DLD1 (cell line): ENCODE data around the gene FRA10AC1.

Experiments used
- in situ Hi-C: cut with HindIII; loops from 2 replicates; pipeline ENCODE4 v1.10.0; 2017; ENCODE audit warnings: low sequenced_read_pairs

The FRA10AC1 gene

DNA sequence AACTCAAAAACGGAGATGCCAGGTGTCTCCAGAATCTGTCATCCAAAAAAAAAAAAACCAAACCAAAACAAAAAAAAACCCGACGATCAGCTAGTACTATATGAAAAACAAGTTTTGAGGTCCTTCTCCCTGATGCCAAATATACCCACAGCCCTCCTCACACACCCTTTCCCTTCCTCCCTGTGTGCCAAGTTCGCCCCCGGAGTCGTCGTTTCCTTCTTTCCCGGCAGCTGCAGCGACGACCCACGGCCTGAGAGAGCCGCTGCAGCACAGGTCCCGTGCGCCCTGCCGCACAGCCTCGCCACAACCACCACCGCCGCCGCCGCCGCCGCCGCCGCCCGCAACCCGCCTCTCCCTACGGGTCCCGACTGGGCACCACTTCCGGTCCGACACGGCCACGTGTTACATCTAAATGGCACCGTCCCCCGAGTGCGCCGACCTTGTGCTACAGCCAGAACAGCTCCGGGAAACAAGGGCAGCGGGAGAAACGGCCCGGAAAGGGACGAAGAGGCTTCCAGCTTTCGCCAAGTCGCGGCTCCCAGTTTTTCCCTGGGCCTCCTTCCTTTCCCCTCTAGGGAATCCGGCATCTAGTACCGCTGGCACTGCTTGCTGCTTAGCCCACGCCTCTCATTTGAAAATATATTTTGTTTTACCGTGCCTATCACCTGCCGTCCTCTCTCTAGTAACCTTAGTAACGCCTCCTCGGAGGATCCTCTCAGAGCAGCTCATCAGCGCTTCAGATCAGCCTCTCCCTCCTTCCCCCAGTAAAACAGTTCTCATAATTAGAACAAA lies at the start of gene FRA10AC1:
FRA10AC1 (minus strand) TSS at position 383 of the 792 bp plus-strand sequence. CDS start 2,486 bp downstream, outside the sequence.
- in situ Hi-C loops, result no loop called here

DNA sequence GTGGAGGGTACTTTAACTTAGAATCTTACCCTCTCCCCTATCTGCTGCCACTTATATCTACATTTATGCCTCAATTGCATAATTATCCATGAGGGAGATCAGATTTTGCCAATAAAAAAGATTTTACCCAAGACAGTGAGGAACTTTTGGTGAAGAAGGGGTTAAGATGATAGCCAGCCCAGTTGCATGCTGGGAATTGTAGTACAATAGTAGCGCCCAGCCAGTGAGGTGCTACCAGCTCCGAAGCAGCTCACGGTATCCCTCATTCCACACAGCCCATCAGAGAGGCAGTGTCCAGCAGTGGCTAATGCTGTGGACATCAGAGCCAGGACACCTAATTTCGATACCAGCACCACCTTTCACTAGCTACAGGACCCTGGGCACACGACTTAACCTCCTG lies 49.4 kb upstream of the FRA10AC1 start:
- in situ Hi-C loops, result no loop called here

DNA sequence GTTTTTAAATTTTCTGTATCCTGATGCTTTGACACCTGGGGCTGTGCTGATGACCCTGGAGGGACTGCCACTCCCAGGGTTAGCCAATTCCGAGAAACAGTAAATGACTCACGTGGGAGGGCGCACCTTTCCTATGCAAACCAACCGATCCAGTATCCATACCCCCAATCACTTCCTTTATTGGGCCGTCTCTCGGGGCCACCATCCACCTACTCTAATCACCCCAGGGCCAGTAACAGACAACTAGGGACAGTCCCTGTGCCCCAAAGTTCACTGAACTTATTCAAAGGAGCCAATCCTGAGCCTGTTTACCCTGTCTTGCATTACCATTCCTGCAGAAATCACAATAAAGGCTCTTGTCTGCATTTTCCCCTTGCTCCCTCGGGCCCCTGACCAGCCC lies 48.7 kb upstream of the FRA10AC1 start:
- in situ Hi-C loops, result no loop called here

DNA sequence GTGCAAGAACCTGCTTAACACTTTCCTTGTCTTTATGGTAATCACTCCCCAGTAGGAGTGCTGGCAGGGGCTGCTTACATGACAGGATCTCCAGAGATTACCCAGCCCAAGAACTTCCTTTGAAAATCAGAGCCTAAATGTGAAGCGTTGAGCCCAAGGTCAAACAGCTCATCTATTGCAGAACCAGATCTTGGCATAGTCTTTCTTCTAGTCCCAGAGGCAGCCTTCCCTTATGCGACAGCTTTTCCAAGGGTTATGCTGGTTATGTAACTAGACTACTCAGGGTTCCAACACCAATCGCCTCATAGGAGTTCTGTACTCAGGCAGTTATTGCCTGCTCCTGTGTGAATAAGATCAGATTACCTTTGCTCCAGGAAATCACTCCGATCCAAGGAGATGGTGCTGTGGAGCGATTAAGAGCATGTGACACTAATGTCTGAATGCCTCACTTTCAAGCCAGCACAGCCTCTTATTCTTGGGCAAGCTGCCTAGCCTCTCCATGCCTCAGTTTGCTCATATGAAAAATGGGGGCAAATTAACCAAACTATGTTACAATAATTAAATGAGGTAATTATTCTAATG lies 46.9 kb upstream of the FRA10AC1 start:
- in situ Hi-C loops, result no loop called here

DNA sequence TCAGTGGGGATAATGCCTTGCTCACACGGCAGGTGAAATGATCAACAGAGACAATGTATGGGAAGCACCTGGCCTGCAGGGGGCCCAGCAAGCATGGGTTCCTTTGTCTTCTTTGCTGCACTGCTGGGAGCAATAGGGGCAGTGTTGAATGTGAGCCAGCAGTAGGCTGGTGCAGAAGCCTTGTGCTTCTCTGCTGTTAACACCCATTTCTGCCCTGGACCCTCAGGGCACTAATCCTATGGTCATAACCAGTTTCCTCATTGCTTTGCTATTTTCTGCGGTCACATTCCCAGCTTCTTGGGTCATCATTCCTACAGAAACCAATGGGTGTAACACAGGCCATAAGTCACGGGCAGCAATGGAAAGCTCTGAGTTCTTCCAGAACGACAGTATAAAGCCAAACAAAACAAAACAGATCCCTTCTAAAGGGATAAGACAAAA lies 44.5 kb upstream of the FRA10AC1 start:
- in situ Hi-C loops, result no loop called here

- in situ Hi-C loops, result no loop called here
Measured at GRCh38 chr10:93745408-93746065, 43.1 kb upstream of the FRA10AC1 start.

GRCh38 chr10:93742633-93743349 lies 40.4 kb upstream of the FRA10AC1 start:
- in situ Hi-C loops, result no loop called here

- in situ Hi-C loops, result no loop called here
Measured at GRCh38 chr10:93741367-93741766, 39.0 kb upstream of the FRA10AC1 start.

GRCh38 chr10:93726024-93726423 lies 23.6 kb upstream of the FRA10AC1 start:
- in situ Hi-C loops, result no loop called here

DNA sequence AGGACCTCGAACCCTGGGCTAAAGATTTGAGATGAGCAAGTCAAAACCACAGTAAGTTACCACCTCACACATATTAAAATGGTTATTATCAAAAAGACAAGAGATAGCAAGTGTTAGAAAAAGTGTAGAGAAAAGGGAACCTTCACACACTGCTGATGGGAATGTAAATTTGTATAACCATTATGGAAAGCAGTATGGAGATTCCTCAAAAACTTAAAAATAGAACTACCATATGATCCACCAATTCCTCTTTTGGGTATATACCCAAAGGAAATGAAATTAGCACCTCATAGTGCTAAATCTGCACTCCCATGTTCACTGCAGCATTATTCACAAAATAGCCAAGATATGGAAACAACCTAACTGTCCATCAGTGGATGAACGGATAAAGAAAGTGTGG lies 20.8 kb upstream of the FRA10AC1 start:
- in situ Hi-C loops, result no loop called here

DNA sequence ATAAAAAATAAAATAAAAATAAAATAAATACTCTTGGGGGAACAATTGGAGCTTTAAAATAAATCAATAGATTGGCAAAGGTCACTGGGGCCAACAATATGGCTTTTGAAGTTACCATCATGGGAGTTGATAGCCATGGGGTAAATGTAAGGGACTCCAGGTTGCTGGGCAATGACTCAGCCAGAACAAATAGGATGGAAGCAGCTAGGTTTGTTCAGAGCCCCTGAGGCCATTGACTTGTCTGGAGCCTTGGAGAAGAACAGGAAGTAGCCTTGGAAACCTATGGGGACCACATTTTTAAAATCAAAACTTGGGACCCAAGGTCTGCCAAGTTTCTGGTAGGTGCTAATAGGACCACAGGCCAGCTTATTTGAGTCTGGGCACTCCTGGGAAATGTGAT lies 20.2 kb upstream of the FRA10AC1 start:
- in situ Hi-C loops, result no loop called here

GRCh38 chr10:93719901-93720300 lies 17.5 kb upstream of the FRA10AC1 start:
- in situ Hi-C loops, result no loop called here

DNA sequence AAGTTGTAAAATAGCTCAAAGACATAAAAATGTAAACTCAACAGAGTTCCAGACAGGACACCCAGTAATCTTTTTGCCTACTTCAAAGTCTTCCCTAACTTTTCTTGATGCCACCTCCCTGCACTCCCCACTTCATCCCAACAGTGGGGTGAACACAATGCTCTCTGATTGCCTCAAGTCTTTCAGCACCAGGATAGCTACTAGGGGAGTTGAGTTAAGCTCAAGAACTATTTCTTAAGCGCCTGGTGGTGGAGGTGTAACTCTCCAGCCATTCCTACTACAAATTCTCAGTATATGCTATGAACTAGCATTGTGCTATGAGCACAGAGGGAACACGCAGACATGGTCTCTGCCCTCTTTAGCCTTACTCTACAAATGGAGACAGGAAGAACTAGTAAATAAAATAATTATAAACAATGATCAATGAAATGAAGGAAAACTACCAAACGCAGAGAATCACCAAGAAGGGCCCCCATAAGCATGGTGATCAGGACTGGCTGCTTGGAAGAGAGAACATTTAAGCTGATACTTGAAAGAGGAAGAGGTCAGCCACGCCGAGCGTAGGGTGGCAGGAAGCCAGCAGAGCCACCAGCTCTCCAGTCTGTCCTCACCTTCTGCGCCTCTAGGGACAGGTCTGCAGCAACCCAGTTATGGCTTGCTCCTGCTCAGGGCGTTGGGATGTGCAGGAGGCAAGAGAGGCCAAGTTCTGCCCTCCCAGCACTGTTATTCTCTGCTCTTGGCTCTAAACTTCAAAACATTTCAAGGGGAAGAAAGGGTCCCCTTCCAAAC lies 16.7 kb upstream of the FRA10AC1 start:
- in situ Hi-C loops, result no loop called here

- in situ Hi-C loops, result no loop called here
Measured at GRCh38 chr10:93716766-93717165, 14.4 kb upstream of the FRA10AC1 start.

GRCh38 chr10:93715345-93715744 lies 13.0 kb upstream of the FRA10AC1 start:
- in situ Hi-C loops, result no loop called here

GRCh38 chr10:93712593-93712992 lies 10.2 kb upstream of the FRA10AC1 start:
- in situ Hi-C loops, result no loop called here

DNA sequence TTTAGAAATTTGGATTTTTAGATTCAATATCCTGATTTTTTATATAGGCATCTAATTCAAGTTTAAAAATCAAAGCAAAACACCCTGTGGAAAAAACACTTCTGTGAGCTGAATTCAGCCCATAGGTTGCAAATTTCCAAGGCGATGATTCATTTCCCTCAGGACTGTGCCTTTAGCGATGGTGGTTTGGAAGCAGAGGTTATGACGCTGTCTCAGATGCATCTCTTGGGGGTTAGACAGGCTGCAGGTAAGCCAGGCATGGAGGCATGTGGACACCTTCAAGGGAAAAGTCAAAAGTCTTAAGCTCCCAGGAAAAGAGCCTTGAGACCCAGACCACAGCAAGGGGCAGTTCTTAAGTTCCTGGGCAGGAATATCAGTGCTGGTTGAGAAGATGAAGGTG lies 9.5 kb upstream of the FRA10AC1 start:
- in situ Hi-C loops, result no loop called here

GRCh38 chr10:93710333-93710909 lies 8.0 kb upstream of the FRA10AC1 start:
- in situ Hi-C loops, result no loop called here

- in situ Hi-C loops, result no loop called here
Measured at GRCh38 chr10:93707623-93708022, 5.2 kb upstream of the FRA10AC1 start.

DNA sequence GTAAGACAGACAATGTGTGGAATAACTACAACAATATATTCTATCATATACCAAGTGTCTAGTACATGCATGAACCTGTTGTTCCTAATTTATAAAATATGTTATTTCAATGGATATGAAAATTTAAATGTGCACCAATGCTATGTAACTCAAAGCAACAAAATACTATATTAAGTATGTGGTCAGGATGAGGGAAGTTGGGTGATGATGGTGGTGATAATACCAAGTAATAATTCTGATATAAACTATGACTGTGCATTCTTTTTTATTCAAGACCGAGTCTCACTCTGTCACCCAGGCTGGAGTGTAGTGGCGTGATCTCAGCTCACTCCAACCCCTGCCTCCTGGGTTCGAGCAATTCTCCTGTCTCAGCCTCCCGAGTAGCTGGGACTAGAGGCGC lies 2.1 kb upstream of the FRA10AC1 start:
- in situ Hi-C loops, result no loop called here
